H4 (cell line): ENCODE results near the gene EPHA6. TPM values are rescaled to one million over a fixed set of nuclear protein-coding genes. Genes with fewer than 3 reads are reported as not detected.
A peak's percentile ranks its signal among the peaks of the same experiment; 100 is the strongest.

Source experiments
- DNase-seq: peaks from one replicate; pipeline ENCODE4 v3.0.0-alpha.2; 2015; ENCODE audit warnings: low spot score
- total RNA-seq: library from RNA; depleted of rRNA; stranded (reverse); fragments of >200 nt; shearing (Covaris generic); gene quantifications from 2 replicates; pipeline ENCODE4 v1.2.3, GENCODE V29; 2014

Gene EPHA6
- total RNA-seq, 1 experiment from 2014 or later = 7.7 TPM

GRCh38 chr3:97705764-97706163 is 891.4 kb downstream of the EPHA6 start:
- DNase-seq = no peak

GRCh38 chr3:97706226-97706625 is 891.8 kb downstream of the EPHA6 start:
- DNase-seq = no peak

- no peak for DNase-seq
These were observed 897.3 kb downstream of the EPHA6 start for GRCh38 chr3:97711654-97712053.

GRCh38 chr3:97712919-97713318 is 898.5 kb downstream of the EPHA6 start:
- DNase-seq = no peak

- no peak for DNase-seq
These were observed 899.2 kb downstream of the EPHA6 start for GRCh38 chr3:97713634-97714033.

- DNase-seq = peak; percentile 62
These were observed 904.9 kb downstream of the EPHA6 start for GRCh38 chr3:97719156-97719821.

- DNase-seq = no peak
These were observed 906.0 kb downstream of the EPHA6 start for GRCh38 chr3:97720417-97720816.

- no peak for DNase-seq
These were observed 907.1 kb downstream of the EPHA6 start for GRCh38 chr3:97721446-97721845.

GRCh38 chr3:97736928-97737327 is 922.5 kb downstream of the EPHA6 start:
- DNase-seq = no peak

- no peak for DNase-seq
These were observed 924.4 kb downstream of the EPHA6 start for GRCh38 chr3:97738761-97739160.

GRCh38 chr3:97742036-97742435 is 927.6 kb downstream of the EPHA6 start:
- DNase-seq = no peak

- no peak for DNase-seq
These were observed 929.9 kb downstream of the EPHA6 start for GRCh38 chr3:97744289-97744688.

GRCh38 chr3:97763586-97764406 is 949.4 kb downstream of the EPHA6 start:
- no peak for DNase-seq

- DNase-seq = peak; percentile 79
These were observed 950.2 kb downstream of the EPHA6 start, which contains the start of gene ARL6 for GRCh38 chr3:97764407-97765238. ARL6 (plus strand) TSS chr3:97764758; CDS start chr3:97768108, 3,350 bp downstream.

- DNase-seq = no peak
These were observed 950.9 kb downstream of the EPHA6 start for GRCh38 chr3:97765336-97765735.

- no peak for DNase-seq
These were observed 958.5 kb downstream of the EPHA6 start for GRCh38 chr3:97772926-97773325.

- DNase-seq = no peak
These were observed 963.8 kb downstream of the EPHA6 start for GRCh38 chr3:97778152-97778551.

GRCh38 chr3:97793420-97794019 is 979.1 kb downstream of the EPHA6 start:
- DNase-seq = peak; percentile 53

- DNase-seq = no peak
These were observed 981.6 kb downstream of the EPHA6 start for GRCh38 chr3:97795951-97796350.
